H7 (cell line): ENCODE data around the gene ADGRG6. TPM values are rescaled to one million over a fixed set of nuclear protein-coding genes. Genes with fewer than 3 reads are reported as not detected.
"Not testable (repeated sequence)": the region's sequence is repeated elsewhere in the genome, so short reads cannot be mapped to it uniquely, and the experiment has no call there.

ENCODE experiments used
- DNase-seq: peaks from one replicate; pipeline ENCODE4 v3.0.0; 2012
- H3K27me3 ChIP-seq: 2 replicates; pipeline ENCODE4 v1.6.0; 2011; ENCODE audit warnings: mild to moderate bottlenecking, low read length; ENCODE audit not compliant: control insufficient read depth, insufficient read depth
- H3K36me3 ChIP-seq: replicated peaks from 2 replicates; pipeline ENCODE4 v1.5.1; 2011; ENCODE audit warnings: low read length; ENCODE audit not compliant: control insufficient read depth, insufficient read depth
- H3K4me3 ChIP-seq: 2 replicates; pipeline ENCODE4 v1.5.1; 2011; ENCODE audit warnings: low read depth, mild to moderate bottlenecking, control low read depth, low read length, moderate library complexity; ENCODE audit not compliant: insufficient read depth
- total RNA-seq: library from RNA; depleted of rRNA; stranded (reverse); fragments of >200 nt; shearing (Covaris generic); gene quantifications from 2 replicates; pipeline ENCODE4 v1.2.3, GENCODE V29; 2014

The ADGRG6 gene
- total RNA-seq, 1 experiment from 2014 or later, result 4.4 TPM

- no peak overlapping the region for H3K4me3 ChIP-seq
- H3K36me3 ChIP-seq, result no peaks in the 10 kb centered on the region
- no peaks in the 10 kb centered on the region for H3K27me3 ChIP-seq
- DNase-seq, result no peak
Observed at GRCh38 chr6:142339113-142339512, 37.3 kb downstream of the ADGRG6 start.

GRCh38 chr6:142339968-142340658 is 38.3 kb downstream of the ADGRG6 start:
- no peaks in the 10 kb centered on the region for H3K36me3 ChIP-seq
- no peak overlapping the region for H3K4me3 ChIP-seq
- no peaks in the 10 kb centered on the region for H3K27me3 ChIP-seq
- no peak for DNase-seq

GRCh38 chr6:142341855-142342330 is 40.1 kb downstream of the ADGRG6 start:
- Histone ChIP-seq H3K27me3 (no peaks in the 10 kb centered on the region), H3K36me3 (no peaks in the 10 kb centered on the region), H3K4me3 (no peak overlapping the region)
- no peak for DNase-seq

GRCh38 chr6:142342986-142343385 is 41.2 kb downstream of the ADGRG6 start:
- H3K36me3 ChIP-seq, result no peaks in the 10 kb centered on the region
- H3K4me3 ChIP-seq, result no peak overlapping the region
- DNase-seq, result no peak
- H3K27me3 ChIP-seq, result no peaks in the 10 kb centered on the region

- DNase-seq, result no peak
Observed at GRCh38 chr6:142343938-142344337, 42.1 kb downstream of the ADGRG6 start.

GRCh38 chr6:142345261-142345660 is 43.5 kb downstream of the ADGRG6 start:
- H3K4me3 ChIP-seq, result no peak overlapping the region
- DNase-seq, result no peak
- H3K27me3 ChIP-seq, result no peaks in the 10 kb centered on the region
- no peaks in the 10 kb centered on the region for H3K36me3 ChIP-seq

More at GRCh38 chr6:142343938-142344337, 42.1 kb downstream of the ADGRG6 start:
- Histone ChIP-seq H3K36me3 (no peaks in the 10 kb centered on the region), H3K4me3 (no peak overlapping the region), H3K27me3 (no peaks in the 10 kb centered on the region)

- H3K4me3 ChIP-seq, H3K36me3 ChIP-seq, DNase-seq, H3K27me3 ChIP-seq: not testable (repeated sequence)
Observed at GRCh38 chr6:142346166-142346565, 44.4 kb downstream of the ADGRG6 start.

- no peaks in the 10 kb centered on the region for H3K36me3 ChIP-seq
- DNase-seq, result no peak
Observed at GRCh38 chr6:142349215-142349823, 47.5 kb downstream of the ADGRG6 start.

GRCh38 chr6:142350309-142350708 is 48.5 kb downstream of the ADGRG6 start:
- Histone ChIP-seq H3K36me3 (no peaks in the 10 kb centered on the region), H3K4me3 (no peak overlapping the region), H3K27me3 (no peaks in the 10 kb centered on the region)
- DNase-seq, result no peak

More at GRCh38 chr6:142349215-142349823, 47.5 kb downstream of the ADGRG6 start:
- H3K4me3 ChIP-seq, result no peak overlapping the region
- H3K27me3 ChIP-seq, result no peaks in the 10 kb centered on the region

GRCh38 chr6:142353690-142354089 is 51.9 kb downstream of the ADGRG6 start:
- H3K4me3 ChIP-seq, result no peak overlapping the region
- no peak for DNase-seq
- H3K27me3 ChIP-seq, result no peaks in the 10 kb centered on the region
- no peaks in the 10 kb centered on the region for H3K36me3 ChIP-seq

- Histone ChIP-seq H3K36me3 (no peaks in the 10 kb centered on the region), H3K27me3 (no peaks in the 10 kb centered on the region), H3K4me3 (no peak overlapping the region)
- DNase-seq, result no peak
Observed at GRCh38 chr6:142354650-142355049, 52.8 kb downstream of the ADGRG6 start.

- DNase-seq, result no peak
- no peak overlapping the region for H3K4me3 ChIP-seq
- H3K27me3 ChIP-seq, result no peaks in the 10 kb centered on the region
- no peaks in the 10 kb centered on the region for H3K36me3 ChIP-seq
Observed at GRCh38 chr6:142355520-142356174, 53.8 kb downstream of the ADGRG6 start.

GRCh38 chr6:142356201-142356883 is 54.5 kb downstream of the ADGRG6 start:
- no peak for DNase-seq
- Histone ChIP-seq H3K36me3 (no peaks in the 10 kb centered on the region), H3K4me3 (no peak overlapping the region), H3K27me3 (no peaks in the 10 kb centered on the region)

GRCh38 chr6:142356884-142357225 is 55.0 kb downstream of the ADGRG6 start:
- Histone ChIP-seq H3K36me3 (no peaks in the 10 kb centered on the region), H3K4me3 (no peak overlapping the region), H3K27me3 (no peaks in the 10 kb centered on the region)
- no peak for DNase-seq
